Effector CD8-positive, alpha-beta T cell (primary cell): Measurements from ENCODE around the gene KLF1.

ENCODE experiments used
- DNase-seq: peaks from one replicate; lab custom pipeline; 2025; lab: John Stamatoyannopoulos, UW

Gene KLF1

DNA sequence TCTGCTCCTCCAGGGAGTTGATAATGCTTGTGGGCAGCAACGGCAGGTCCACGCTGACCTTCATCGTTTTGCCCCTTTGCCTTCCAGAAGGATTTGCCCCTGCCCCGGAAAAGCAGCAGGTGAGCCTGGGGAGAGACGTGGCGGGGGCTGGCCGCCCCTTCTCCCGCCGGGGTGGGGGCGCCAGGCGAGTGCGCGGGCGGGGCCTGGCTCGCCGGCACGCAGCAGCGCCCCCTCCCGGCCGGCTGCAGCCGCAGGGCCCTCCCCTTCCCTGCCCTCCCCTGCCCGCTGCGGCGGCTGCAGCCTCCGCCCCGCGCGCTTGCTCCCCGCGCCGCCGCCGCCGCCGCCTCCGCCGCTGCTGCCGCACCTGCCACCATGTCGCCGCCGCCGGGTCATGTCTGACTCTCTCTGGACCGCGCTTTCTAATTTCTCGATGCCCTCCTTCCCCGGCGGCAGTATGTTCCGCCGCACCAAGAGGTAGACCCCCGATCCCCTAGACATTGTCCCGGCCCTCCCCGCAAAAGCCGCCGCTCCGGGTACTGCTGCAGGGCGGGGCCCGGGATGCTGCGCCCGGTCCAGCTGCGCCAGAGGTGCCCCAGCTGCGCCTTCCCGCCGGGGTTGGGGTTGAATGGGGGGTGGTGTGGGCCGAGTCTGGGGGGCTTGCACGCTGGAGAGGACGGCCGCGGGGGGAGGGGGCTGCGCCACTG, 48.7 kb downstream of the KLF1 start, which contains the start of gene MAST1:
MAST1 (plus strand) TSS at position 334 of the 704 bp plus-strand sequence; CDS start at position 392, 58 bp downstream.
- peak; percentile 5 for DNase-seq

DNA sequence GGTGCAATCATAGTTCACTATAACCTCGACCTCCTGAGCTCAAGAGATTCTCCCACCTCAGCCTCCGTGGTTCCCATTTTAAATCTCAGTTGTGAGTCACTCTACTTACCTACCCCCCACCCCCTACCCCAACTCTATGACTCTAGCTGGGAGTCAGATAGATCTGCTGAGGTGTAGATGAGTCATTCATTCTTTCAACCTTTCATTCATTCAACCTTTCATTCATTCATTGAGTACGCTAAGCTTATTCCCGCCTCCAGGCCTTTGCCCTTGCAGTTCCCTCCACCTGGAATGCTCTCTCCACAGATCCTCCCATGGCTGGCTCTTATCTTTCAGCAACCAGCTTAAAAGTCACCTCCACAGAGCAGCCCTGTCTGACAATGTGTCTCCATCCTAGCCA, 49.8 kb downstream of the KLF1 start:
- DNase-seq = no peak

DNA sequence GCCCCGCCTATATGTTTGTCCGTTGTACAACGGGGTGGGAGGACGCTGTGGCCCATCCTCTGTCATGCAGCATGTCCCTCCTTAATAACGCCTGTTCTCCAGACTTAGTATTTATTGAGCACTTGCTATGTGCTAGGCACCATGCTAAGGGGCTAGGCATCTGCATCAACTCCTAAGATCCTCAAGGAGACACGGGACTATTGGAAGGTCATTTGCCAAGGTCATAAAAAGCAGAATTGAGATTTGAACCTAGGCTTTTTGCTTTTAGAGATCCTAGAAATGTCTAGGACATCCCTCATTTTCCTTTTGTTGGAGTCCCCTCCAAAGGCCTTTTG, 50.5 kb downstream of the KLF1 start:
- DNase-seq = no peak

DNA sequence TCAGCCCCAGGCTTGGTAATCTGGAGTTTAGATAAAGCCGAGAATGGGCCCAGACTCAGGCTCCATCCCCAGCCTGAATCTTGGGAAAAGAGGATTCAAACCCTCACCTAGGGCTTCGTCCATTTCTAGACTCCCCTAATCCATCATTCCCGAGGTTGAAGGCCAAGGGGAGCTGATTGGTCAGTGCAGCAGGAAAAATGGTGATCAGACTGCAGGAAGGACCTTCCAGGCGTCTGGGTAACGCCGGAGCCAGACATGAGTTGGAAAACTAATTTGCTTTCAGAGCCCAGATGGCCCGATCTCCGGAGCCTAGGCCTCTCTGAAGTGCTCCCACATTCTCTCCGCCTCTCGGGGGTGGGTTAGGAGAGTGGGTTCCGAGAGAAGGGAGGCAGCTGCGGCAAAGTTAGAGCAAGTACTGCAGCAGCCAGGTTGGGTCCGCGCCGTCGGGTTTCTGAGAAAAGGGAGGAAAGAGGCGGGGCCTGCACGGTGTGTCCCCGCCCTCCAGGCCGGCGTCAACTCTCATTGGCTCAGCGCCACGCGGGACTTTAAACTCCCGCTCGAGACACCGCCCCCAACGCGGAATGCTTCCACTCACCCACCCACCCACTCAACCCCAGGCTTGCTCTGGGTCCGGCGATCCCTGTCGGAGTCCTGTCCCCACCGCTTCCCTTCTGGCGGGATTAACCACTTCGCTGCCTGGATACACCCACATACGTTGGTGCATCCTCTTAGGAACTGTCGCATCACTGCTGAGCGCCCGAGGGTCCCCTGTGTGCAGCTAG, 51.8 kb downstream of the KLF1 start:
- no peak for DNase-seq

DNA sequence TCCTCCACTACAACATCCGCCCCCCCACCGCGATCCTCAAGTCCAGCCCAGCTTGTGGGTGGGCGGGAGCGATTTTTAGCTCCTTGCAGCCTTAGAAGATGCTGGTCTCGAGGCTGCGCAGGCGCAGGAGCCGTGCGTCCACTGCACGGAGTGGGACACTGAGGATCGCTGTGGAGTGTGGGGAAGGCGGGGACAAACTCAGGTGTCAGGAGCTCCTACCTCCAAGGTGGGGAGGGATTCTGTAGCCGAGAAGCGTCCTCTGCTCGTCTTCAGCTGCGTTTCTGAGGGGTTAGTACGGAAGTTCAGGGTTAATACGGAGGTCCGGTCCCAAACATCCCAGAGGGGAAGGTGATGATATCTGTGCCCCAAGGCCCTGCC, 52.4 kb downstream of the KLF1 start, which contains the start of gene RTBDN:
RTBDN (minus strand) TSS at position 14 of the 378 bp plus-strand sequence. CDS start 4,600 bp downstream, outside the sequence.
- DNase-seq = no peak
